Left hindlimb (tissue), 1 donor: ENCODE data around the gene ANO9.
A peak's percentile ranks its signal among the peaks of the same experiment; 100 is the strongest.

Experiments used
- DNase-seq: peaks from one replicate; pipeline ENCODE4 v3.0.0-alpha.2; 2018

The ANO9 gene

GRCh38 chr11:469684-470560 is 28.1 kb upstream of the ANO9 start:
- peak; percentile 45 for DNase-seq

- DNase-seq: peak; percentile 4
Observed at GRCh38 chr11:469026-469683, 27.3 kb upstream of the ANO9 start.

DNA sequence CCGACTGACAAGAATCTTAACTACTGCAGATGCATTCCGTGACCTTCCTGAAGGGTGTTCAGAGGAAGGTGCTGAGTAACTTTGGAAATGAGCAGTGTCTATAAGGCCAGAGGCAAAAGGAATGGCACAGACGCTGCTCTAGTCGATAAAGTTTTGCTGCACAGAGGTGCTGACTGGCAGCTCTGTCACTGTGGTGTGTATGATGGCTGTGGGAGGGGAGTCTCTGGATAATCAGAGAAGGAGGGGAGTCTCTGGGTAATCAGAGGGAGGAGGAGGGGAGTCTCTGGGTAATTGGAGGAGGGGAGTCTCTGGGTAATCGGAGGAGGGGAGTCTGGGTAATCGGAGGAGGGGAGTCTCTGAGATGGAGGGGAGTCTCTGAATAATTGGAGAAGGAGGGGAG is 26.7 kb upstream of the ANO9 start:
- DNase-seq: peak; percentile 26

- DNase-seq: peak; percentile 12
Observed at GRCh38 chr11:468036-468435, 26.2 kb upstream of the ANO9 start.

- no peak for DNase-seq
Observed at GRCh38 chr11:465896-466530, 24.2 kb upstream of the ANO9 start.

- no peak for DNase-seq
Observed at GRCh38 chr11:464316-464715, 22.5 kb upstream of the ANO9 start.

DNA sequence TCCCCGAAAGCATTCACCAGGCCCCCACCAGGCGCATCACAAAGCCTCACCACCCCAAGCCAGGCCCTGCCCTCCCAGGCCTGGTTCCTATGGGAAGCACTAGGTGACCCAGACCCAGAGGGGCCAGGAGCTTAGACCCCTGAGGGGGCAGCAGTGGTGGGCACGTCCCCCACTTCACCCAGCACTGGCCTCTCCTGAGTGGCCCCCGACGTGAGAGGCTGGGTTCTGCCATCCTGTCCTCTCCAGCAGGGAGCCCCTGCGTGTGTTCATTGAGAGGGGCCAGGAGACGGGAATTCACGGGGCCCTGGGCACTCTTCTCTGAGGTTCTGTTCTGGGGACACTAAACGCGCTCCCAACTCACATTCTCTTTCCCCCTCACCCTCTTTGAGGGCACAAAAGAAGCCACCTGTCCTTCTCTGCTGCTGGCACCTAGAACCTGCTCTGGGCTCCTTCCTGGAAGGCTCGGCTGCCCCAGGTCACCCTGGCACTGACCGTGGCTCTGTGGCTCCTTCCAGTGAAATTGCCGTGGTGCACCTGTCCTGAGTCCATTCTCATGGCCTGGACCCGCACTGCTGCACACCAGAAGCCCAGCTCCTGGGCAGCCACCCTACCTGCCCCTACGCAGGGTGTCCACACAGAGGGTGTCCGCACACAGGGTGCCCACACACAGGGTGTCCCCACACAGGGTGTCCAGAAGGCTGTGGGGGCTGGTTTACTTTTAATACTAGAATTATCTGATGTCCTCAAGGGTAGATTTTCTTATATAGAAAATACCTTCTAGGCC is 20.5 kb upstream of the ANO9 start:
- no peak for DNase-seq

- DNase-seq: no peak
Observed at GRCh38 chr11:461626-462025, 19.8 kb upstream of the ANO9 start.

- DNase-seq: peak; percentile 17
Observed at GRCh38 chr11:460331-461199, 18.8 kb upstream of the ANO9 start.

DNA sequence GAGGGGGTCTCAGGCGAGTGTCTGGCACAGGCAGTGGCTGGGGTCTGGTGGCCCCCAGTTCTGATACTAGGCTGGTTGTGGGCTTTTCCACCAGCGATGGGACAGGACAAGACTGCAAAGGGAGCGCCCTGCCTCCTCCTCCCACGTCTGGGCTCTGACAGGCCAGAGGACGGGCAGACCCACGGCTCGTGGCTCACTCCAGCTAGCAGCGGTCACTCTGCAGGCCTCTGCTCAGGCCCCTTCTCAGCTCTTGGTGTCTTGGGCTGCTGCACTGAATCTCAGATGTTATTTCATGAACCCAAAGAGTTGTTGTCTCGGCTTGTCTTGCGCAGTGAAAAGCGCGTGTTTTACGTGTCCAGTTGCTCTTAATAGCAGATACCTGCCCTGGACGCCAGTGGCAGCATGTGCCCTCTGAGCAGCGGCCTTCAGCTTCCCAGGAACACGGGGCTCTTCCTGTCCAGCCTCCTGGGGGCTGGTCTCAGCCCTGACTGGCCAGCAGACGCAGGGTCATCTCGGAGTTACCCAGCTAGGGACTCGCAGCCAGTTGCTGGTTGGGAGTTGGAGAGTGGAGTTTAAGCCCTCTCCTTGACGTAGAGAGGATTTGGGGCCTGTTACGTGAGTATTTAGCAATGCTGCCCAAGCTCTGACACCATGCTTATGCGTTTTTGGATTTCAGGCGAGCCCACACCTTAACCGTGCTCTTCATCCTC is 17.9 kb upstream of the ANO9 start:
- DNase-seq: peak; percentile 6

DNA sequence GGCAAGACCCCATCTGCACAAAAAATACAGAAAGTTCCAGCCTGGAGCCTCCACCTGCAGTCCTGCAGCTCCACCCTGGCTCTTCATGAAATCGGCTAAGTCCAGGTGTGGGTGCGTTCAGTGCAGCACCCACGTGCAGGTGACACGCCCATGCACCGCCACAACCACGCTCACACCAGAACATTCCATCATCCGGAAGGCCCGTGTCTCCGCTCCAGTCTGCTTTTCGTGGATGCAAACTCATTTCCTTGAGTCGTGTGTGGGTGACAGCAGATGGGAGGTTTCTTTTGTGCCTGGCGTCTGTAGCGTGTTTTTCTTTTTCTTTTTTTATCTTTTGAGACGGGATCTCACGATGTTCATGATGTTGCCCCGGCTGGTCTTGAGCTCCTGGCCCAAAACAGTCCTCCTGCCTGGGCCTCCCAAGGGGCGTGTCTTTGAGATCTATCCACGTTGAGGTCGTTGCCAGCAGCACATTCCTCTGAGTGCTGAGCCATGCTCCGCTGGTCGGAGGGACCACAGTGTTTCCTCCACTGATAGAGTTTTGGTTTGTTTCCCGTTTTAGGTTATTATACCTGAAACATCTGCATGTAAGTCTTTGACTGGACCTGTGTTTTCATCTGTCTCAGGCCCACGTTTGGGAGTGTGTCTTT is 15.4 kb upstream of the ANO9 start:
- peak; percentile 12 for DNase-seq

DNA sequence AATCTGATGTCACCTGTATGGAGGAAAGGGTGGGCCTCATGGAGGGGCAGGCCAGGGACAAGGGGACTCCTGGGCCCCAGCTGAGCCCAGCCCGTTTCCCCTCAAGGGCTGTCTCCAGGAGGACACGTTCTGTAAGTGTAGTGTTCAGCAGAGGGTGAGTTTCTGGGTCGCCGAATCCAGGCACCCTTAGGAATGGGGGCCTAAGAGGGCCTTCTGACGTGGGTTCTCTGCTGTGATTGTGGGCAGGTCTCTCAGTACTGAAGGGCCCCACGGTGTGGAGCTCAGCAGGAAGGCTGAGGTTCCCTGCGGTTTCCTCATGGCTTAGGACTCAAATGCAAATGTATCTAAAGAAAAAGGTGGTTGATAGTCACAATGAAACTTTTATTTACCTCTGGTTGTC is 14.7 kb upstream of the ANO9 start:
- DNase-seq: peak; percentile 2

DNA sequence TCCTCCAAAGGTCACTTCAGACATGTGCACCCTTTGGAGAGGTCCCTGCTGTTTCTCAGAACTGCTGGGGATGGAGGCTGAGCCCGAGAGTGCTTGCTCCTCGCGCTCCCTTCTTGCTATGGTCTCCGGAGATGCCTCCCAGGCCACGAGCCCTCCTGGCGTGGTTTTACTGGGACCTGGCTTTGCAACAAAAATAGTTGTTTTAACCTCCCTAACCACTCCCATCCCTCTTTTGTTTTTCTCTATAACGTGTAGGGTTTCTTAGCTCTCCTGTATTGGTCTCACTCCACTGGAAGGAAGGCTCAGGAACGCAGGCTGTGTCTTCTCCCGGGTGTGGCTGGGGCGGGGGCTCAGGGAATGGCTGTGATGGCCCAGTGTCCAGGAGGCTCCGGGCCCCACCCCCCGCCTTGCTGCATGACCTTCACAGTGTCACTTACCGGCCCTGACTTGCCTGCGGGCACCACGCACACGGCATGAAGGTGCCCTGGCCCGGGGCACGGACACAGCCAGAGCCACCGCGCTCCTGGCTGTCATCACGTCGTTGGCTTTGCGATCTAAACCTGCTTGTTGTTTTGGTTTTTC is 13.8 kb upstream of the ANO9 start:
- peak; percentile 16 for DNase-seq

DNA sequence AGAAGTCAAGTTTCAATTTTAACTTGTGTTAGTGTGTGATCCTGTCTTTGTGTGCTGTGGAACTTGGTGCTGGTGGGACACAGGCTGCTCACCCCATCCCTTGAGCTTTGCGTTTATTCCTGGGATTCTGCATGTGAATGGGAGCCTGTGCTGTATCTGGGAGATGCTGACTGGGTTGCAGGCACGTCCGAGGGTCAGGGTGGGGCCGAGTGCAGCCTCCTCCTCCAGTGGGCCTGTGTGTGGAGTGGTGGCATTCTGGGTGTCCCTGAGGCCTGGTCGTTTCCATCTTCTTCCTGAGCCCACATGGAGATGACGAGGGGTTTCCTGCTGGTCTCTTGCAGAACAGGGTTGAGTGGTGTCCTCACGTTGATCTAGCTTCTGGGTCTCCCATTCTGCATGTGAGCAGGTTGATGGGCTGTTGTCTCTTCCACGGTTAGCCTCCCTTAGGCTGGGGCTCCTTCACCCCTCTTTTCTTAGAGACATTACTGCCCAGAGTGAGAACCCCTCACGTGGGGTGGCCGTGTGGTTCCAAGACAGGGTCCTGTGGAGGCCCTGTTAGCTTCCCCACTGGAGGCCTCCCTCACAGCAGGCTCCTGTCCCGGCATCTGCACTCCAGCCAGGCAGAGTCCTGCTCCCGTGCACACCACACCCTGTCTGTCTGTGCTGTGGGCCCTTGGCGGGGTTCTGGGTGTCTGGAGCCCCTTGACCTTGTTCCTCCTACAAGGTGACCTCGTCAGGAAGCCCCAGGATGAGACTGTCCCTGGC is 13.2 kb upstream of the ANO9 start:
- peak; percentile 4 for DNase-seq

GRCh38 chr11:454043-454442 is 12.2 kb upstream of the ANO9 start:
- DNase-seq: no peak

DNA sequence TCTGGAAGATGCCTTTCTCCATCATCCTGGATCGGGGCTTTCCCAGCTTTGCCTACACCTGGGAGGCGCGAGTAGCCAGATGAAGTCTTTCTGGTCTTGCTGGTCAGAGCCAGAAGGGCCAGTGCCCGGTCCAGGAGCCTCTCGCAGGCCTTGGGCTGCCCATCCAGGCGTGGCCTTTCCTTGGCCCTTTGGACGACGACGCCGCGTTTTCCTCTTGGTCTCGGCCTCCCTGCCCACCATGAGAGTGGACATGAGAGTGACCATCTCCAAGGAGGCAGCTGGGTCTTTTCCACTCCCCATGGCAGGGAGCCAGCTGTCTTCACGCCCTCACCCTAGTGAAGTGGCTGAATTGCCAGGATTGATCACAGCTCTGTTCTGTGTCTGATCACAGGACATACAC is 11.8 kb upstream of the ANO9 start:
- DNase-seq: no peak

- DNase-seq: no peak
Observed at GRCh38 chr11:452916-453527, 11.2 kb upstream of the ANO9 start.

- DNase-seq: no peak
Observed at GRCh38 chr11:452203-452744, 10.5 kb upstream of the ANO9 start.

GRCh38 chr11:451738-452137 is 9.9 kb upstream of the ANO9 start:
- DNase-seq: peak; percentile 26
